Omental fat pad (tissue), 4 donors: ENCODE measurements around the gene WWC1. TPM values are rescaled to one million over a fixed set of nuclear protein-coding genes. Genes with fewer than 3 reads are reported as not detected.
"Not testable (repeated sequence)": the region's sequence is repeated elsewhere in the genome, so short reads cannot be mapped to it uniquely, and the experiment has no call there.

ENCODE experiments used
- ATAC-seq: fragments of 150-250 bp; one replicate; pipeline ENCODE4 v1.9.1; 2016; ENCODE audit warnings: mild to moderate bottlenecking, moderate library complexity; ENCODE audit not compliant: low FRiP score
- DNase-seq: peaks from one replicate; pipeline ENCODE4 v3.0.0-alpha.2; 2019; ENCODE audit warnings: low spot score
- CTCF ChIP-seq, 3 donors: fragments of 450-650 bp; IDR thresholded peaks; one replicate each; pipeline ENCODE4 v1.5.1; 2016 to 2017; ENCODE audit warnings: antibody characterized with exemption in 3 of 3, mild to moderate bottlenecking in 3 of 3, moderate library complexity in 2 of 3
- total RNA-seq, 4 donors: library from RNA; depleted of rRNA; stranded (reverse); fragments of >200 nt; gene quantifications; one replicate each; pipeline ENCODE4 v1.1.0, GENCODE V29; 2016

Gene WWC1
- total RNA-seq, 4 donors from 2014 or later = 0.63 to 92.6 (median 21.0) TPM

- no peak for DNase-seq
- TF ChIP-seq CTCF (IDR thresholded peaks at IDR 0.05) = no peak
- no peak for ATAC-seq
These were observed 141.5 kb downstream of the WWC1 start for GRCh38 chr5:168432903-168433302.

DNA sequence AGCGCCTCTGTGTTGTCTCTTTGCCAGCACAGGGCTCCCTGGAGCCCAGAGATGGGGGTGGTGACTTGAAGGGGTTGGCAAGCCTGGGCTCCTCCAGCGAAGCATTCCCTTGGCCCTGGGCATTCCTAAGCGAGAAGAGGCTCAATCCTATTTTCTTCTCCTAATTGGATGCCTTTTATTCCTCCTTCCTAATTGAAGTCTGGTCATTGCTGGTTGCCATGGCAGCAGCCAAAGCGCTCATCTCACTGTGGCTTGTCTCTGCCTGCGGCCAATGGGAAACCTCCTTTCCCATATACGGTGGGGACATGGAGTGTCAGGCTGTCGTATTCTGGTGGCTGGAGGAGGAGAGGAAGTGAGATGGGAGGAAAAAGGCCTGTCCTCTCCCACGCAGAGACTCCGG is 142.6 kb downstream of the WWC1 start:
- DNase-seq (no peak), ATAC-seq (no peak)
- no peak for TF ChIP-seq CTCF (IDR thresholded peaks at IDR 0.05)

- DNase-seq = no peak
- ATAC-seq = peak; percentile 24
- TF ChIP-seq CTCF (IDR thresholded peaks at IDR 0.05) = no peak
These were observed 143.4 kb downstream of the WWC1 start for GRCh38 chr5:168434746-168435321.

- not testable (repeated sequence) for DNase-seq, ATAC-seq
These were observed 143.9 kb downstream of the WWC1 start for GRCh38 chr5:168435340-168435739.

GRCh38 chr5:168438349-168438748 is 146.9 kb downstream of the WWC1 start:
- DNase-seq (no peak), ATAC-seq (no peak)
- no peak for TF ChIP-seq CTCF (IDR thresholded peaks at IDR 0.05)

GRCh38 chr5:168443533-168443932 is 152.1 kb downstream of the WWC1 start:
- DNase-seq (no peak), ATAC-seq (no peak)
- TF ChIP-seq CTCF (IDR thresholded peaks at IDR 0.05) = no peak

DNA sequence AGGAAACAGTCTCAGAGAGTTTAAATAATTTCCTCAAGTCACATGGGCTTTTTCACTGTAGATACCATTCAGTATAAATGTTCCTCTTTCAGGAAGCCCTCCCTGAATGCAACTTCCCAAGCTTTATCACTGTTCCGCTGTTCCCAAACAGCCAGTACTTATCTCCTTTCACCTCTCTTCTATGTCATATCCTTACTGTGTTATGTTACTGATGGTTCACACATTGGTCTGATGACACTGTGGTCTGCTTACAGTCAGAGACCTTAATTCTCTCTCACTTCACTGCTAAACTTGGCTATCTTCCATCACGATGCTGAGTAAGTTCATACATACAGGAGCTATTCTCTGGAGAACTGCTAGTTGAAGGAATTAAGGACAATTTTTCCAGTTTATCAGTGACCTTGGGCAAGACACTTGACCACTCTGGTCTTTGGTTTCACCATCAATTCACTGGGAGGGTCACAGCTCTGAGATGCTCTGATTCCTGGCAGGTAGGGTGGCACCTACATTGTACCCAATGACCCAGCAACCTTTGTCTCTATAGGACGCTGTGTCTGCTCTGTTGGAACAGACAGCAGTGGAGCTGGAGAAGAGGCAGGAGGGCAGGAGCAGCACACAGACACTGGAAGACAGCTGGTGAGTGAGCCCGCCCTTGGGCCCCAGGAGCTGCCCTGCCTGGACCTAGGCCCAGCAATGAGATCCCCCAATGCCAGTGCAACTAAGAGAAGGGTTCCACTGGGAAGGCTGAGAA is 152.7 kb downstream of the WWC1 start:
- DNase-seq = no peak
- ATAC-seq = no peak
- TF ChIP-seq CTCF (IDR thresholded peaks at IDR 0.05) = no peak
